ENCODE measurements around the gene LMNA.

DNA sequence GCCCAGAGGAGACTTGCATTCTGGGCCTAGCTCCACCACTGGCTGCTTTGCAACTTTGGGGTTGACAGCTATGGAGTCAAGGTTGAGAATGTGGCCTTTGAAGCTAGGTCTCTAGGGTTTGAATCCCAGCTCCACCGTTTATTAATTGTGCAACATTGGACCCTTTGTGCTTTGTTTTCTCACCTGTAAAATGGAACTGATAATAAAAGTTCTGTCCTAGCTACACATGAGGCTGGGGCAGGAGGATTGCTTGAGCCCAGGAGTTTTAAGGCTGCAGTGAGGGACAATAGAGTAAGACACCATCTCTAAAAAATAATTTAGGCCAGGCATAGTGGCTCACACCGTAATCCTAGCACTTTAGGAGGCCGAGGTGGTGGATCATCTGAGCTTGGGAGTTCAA, 15.2 kb upstream of the LMNA start:
- TF ChIP-seq CTCF (conservative IDR thresholded peaks at IDR 0.05; ENCODE audit: low read length) (no peak), EZH2phosphoT487 (IDR thresholded peaks at IDR 0.05; ENCODE audit: borderline replicate concordance) (no peak)

All from Loucy (cell line).